IPS DF 4.7 (cell line): ENCODE results near the gene DOK6.
"Not testable (repeated sequence)": the region's sequence is repeated elsewhere in the genome, so short reads cannot be mapped to it uniquely, and the experiment has no call there.

Source experiments
- DNase-seq: peaks from one replicate; pipeline ENCODE4 v3.0.0-alpha.2; 2013; ENCODE audit warnings: low spot score; ENCODE audit errors: extremely low read depth

The DOK6 gene

GRCh38 chr18:69858897-69859296 is 458.2 kb downstream of the DOK6 start:
- DNase-seq = no peak

GRCh38 chr18:69864802-69865201 is 464.1 kb downstream of the DOK6 start:
- not testable (repeated sequence) for DNase-seq

GRCh38 chr18:69865776-69866175 is 465.1 kb downstream of the DOK6 start:
- no peak for DNase-seq

GRCh38 chr18:69866212-69866611 is 465.5 kb downstream of the DOK6 start:
- DNase-seq = no peak

GRCh38 chr18:69870736-69871135 is 470.0 kb downstream of the DOK6 start:
- no peak for DNase-seq

GRCh38 chr18:69871363-69871762 is 470.7 kb downstream of the DOK6 start:
- DNase-seq = no peak

- no peak for DNase-seq
Observed at GRCh38 chr18:69872661-69873060, 472.0 kb downstream of the DOK6 start.

GRCh38 chr18:69874058-69874457 is 473.4 kb downstream of the DOK6 start:
- no peak for DNase-seq

- no peak for DNase-seq
Observed at GRCh38 chr18:69876490-69876889, 475.8 kb downstream of the DOK6 start.

GRCh38 chr18:69878213-69878933 is 477.7 kb downstream of the DOK6 start:
- DNase-seq = no peak

- DNase-seq = not testable (repeated sequence)
Observed at GRCh38 chr18:69879051-69879450, 478.4 kb downstream of the DOK6 start.

- DNase-seq = no peak
Observed at GRCh38 chr18:69880083-69880482, 479.4 kb downstream of the DOK6 start.

- no peak for DNase-seq
Observed at GRCh38 chr18:69882965-69883668, 482.4 kb downstream of the DOK6 start.

GRCh38 chr18:69883781-69884180 is 483.1 kb downstream of the DOK6 start:
- DNase-seq = no peak

- DNase-seq = no peak
Observed at GRCh38 chr18:69885355-69885754, 484.7 kb downstream of the DOK6 start.

- DNase-seq = no peak
Observed at GRCh38 chr18:69885841-69886531, 485.3 kb downstream of the DOK6 start.

GRCh38 chr18:69887256-69887655 is 486.6 kb downstream of the DOK6 start:
- no peak for DNase-seq

GRCh38 chr18:69889009-69889408 is 488.3 kb downstream of the DOK6 start:
- DNase-seq = no peak

GRCh38 chr18:69890558-69890957 is 489.9 kb downstream of the DOK6 start:
- DNase-seq = no peak

- DNase-seq = no peak
Observed at GRCh38 chr18:69894467-69894866, 493.8 kb downstream of the DOK6 start.

GRCh38 chr18:69895066-69896047 is 494.7 kb downstream of the DOK6 start:
- no peak for DNase-seq
